Activated CD4-positive, alpha-beta T cell treated with anti-CD3 and anti-CD28 coated beads, Interleukin-2, amount 50 U/mL, for 4 hours (primary cell): ENCODE measurements around the gene LAMA4.

ENCODE experiments used
- DNase-seq, 2 experiments: peaks; one replicate each; pipeline ENCODE4 v3.0.0-alpha.2; 2020

The LAMA4 gene

DNA sequence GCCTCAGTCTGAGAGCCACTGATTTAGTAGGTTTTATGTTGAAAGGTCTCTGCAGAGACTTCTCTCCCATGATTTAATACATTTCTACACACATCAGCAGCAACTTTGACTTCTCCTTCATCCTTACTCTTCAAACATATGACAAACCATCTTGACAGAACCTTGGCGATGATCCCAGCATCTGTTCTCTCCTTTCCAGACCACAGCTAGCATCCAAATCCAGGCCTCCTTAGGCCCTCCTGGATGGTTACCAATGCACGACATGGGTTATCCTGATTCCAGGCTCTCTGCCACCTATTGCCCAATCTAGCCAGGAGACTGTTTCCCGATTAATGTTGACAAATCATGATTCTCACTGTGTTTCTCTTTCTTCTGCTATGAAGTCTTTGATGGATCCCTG is 16.8 kb downstream of the LAMA4 start:
- no peak for DNase-seq

- DNase-seq = no peak
Observed at GRCh38 chr6:112237066-112237465, 17.3 kb downstream of the LAMA4 start.

DNA sequence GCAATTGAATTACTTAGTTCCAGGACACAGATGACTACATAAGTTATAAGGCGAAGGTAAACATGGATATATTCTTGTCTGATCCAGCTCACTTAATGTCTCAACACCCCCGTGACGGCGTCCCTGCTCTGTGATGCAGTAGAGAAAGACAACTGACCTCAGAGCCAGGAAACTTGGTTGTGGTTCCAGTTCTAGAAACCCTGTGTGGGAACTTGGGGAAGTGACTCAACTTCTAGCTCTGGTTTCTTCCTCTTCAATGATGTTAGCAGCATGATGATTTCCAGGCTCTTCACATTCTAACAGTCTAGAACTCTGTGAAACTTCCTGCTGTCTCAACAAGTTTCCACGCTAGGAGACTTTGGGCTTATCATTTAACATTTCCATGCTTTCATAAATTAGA is 18.4 kb downstream of the LAMA4 start:
- no peak for DNase-seq

DNA sequence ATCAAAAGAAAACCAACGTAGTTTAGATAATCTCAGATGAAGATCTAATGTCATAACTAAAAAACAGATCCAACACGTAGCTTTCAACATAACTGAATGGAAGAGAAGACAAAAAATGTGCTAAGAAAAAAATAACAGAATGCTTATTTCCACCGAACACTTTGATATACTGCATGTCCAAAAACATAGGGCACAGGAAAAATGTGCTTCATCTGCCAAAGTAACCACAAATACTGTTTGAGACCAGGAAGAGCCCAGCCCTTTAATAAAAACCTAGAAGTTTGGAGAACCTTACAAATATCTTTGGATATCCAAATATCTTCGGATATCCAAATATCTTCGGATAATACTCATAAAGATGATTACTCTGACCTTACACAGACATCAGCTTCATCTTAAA is 19.8 kb downstream of the LAMA4 start:
- DNase-seq = no peak

GRCh38 chr6:112233847-112234246 is 20.5 kb downstream of the LAMA4 start:
- no peak for DNase-seq

DNA sequence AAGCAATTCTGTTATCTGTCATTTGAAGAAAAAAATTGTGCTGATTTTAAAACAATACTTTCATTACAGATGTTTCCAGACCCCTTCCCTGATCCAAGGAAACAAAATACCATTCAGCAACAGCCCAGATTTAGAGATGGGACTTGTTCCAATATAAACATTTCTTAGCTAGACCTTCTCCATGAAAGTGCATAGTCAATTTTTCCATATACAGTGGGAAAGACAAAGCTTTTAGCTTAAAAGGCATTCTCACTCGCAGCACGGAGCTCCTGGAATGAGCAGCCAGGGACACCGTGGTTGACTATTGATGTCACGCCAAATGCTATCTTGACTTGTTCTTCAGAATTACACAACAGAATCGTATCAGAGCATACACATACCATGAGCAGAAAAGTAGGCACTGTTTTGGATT is 21.5 kb downstream of the LAMA4 start:
- no peak for DNase-seq

DNA sequence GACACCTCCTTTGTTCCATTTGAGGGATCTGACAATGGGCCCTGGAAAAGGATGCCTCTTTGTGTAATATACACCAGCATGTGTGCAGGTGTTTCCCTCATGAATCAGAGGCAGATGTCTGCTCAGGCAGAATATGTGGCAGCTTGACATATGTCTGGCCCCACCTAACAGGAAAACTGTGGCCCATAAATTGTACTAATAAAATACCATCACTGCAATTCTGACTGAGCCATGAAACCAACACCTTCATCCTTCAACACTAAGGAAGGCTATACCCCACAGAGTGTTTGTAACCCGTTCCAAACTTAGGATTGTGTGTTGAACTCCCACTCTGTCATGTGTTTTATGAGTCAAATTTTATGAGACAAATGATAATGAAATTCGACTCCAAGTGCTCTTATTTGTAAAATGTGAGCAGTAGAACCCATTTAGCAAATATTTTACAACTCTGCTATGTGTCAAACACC is 22.7 kb downstream of the LAMA4 start:
- DNase-seq = no peak

DNA sequence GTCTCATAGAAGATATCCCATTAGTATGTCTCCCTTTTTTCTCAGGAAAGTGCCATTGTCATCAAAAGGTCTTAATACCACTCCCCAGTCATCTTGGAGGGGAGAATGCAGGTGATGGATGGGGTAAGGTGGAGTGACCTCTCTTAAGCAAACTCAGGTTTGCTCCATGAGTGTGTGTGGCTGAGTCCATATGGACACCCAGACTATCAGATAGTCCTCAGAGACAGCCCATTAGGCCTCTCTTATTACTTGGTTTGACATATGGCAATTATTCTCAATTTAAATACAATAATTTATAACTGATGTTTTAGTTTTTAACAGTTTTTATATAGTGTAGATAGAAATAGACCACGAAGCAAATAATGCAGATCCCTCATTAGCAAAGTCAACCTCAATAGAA is 23.2 kb downstream of the LAMA4 start:
- DNase-seq = no peak

DNA sequence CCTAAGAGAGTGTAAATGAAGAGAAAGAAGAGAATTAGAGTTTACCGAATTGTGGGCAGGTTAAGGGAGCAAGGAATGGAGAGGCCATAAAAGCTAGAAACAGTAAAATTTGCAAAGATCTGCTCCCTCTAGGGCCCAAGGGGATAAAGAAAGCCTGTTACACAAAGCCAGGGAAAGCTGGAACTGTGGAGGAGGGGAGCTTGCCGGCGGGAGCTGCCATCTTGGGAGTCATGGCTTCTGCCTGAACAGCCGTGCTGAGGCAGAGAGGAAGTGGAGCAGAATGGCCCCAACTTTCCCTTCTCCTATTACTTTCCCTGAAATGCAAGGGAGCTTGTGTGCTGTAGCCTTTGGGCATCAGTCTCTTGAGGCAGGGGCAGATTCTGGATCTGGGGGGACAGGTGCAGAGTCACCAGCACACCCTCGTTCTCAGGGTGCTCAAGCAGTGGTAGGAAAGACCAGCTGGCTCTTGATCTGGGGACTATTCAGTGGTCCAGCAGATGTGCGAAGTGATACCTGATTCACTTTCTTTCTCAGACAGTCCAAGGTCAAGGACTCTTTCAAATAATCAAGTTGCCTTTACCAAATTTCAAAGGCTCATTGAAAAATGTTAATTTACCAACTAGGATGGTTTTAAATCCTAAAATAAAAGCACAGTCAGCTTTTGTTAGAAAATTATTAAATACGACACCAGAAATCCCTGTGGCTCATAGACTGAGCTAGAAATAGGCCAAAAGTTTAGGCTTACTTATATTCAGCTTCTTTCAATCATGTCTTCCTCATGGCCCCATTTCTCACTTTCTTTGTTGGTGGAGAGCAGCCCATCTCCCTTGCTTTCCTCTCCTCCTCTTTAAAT is 25.7 kb downstream of the LAMA4 start:
- DNase-seq = no peak

DNA sequence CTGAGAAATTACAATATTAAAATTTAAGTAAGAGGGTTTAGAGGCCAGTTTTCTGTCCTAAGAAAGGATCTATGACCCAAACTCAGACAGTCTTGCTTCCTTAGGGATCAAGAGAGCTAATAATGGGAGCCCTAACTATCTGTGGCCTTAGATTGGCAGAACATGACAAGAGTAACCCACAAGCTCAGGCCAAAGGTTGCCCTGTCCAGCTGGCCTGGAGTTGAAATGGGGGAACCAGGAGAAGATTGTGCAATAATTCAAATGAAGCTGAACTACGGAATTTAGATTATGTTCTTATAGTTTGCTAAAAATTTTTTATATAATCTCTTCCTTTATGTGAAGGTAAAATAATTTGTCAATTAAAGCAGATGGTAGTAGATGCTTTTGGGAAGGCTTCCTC is 26.4 kb downstream of the LAMA4 start:
- no peak for DNase-seq

- no peak for DNase-seq
Observed at GRCh38 chr6:112227411-112227810, 27.0 kb downstream of the LAMA4 start.

- DNase-seq = no peak
Observed at GRCh38 chr6:112225691-112226090, 28.7 kb downstream of the LAMA4 start.

DNA sequence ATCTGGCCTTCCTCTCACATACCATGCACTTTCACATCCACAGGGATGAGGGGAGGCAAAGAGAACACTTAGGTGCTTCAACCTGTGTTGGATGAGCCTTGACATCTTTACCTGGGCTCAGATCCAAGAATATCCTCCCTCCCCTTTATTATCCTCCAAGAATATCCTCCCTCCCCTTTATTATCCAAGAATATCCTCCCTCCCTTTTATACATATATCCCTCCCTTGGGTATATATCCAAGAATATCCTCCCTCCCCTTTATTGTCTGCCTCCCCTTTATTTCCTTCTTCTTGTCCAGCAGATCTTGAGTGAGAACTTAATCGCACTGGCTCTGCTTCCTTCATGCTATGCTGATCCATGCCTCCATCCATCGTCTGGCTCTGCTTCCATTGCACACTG is 30.3 kb downstream of the LAMA4 start:
- no peak for DNase-seq

DNA sequence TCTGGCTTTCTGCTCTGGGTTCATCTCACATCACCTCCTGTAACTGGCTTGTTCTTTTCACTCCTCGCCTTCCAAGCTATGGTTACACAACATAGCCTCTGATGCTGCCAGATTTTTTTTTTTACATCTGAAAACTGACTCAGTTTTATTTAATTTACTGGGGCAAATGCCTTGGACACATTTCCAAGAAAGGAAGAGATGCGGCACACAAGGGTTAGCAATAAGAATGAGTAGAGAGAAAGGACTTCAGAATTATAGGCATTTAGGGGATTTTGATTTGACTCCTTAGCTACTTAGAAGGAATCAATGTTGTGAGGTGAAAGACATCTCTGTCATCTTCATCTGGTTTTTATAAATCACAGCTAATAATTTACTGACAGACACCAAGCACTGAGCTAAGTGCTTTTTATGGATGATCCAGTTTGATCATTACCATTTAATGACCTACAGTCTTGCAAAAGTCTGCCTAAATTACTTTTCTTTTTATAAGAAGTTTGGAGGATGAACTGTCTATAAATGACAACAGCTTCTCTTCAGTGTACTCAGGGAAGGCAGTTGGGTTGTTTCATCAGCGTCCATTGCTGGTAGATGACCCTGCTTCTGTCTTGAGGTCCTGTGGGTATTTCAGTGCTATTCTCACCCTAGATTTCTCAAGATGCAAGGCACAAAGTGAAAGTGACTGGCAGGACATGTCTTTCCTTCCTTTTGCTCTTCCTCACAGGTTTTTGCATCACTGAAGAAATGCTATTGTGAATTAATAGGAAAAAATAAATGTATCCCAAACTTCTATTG is 31.1 kb downstream of the LAMA4 start:
- DNase-seq = no peak

GRCh38 chr6:112221981-112222852 is 32.1 kb downstream of the LAMA4 start:
- DNase-seq = no peak

- no peak for DNase-seq
Observed at GRCh38 chr6:112221561-112221960, 32.8 kb downstream of the LAMA4 start.

DNA sequence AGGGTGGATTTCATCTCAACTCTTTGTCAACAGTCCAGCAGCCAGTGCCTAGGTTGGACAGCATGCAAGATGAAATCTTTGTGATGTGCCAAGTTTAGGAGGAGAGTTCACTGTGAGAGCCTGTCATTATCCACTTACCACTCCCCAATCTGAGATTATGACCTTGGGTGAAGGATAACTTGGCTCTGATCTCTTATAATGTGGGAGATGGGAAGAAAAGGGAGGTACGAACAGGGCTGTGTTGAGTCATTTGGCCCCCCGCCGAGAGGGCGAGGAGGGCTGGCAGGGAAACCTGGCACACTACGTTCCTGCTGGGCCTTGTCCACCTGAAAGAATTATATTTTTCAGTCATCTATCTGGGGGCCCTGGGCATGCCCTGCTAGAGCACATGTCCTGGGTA is 35.8 kb downstream of the LAMA4 start:
- DNase-seq = no peak

DNA sequence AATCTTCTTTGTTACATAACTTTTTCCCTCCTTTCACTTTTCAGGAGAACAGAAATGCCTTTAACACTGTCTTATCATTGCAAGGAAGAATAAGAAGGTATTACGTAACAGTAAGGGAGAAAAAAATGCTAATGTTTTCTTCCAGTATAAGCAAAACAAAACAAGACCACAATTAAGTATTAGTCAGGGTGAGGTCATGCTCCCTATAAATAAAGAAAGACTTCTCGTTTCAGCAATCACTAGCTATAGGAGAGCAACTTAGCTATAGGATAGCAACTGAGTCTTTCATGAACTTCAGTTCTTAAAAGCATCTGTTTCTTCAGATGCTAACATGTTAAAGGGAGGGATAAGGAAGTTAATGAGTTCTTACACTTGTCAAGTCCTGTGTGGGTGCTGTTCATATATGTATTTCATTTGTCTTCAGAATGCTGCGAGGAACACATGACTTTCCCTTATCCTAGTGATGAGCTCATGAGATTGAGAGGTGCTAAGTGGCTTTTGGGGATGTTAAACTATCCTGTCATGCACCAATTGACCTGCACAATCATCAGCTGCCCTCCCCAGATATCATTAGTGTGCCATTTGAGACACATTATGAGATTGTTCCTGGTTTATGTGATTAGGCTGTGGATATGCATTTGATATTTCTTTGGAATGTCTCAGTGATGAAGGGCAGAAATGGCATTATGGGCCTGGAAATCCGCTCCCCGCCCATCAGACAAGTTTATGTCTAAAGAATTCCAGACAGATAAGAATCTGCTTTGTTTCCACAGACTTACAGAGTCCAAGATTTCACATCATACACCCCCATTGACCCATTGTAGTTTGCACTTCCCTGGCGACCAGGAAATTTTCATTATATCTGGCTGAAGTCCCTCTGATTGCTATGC is 37.5 kb downstream of the LAMA4 start:
- DNase-seq = no peak

- no peak for DNase-seq
Observed at GRCh38 chr6:112215488-112216284, 38.7 kb downstream of the LAMA4 start.

GRCh38 chr6:112214739-112215269 is 39.6 kb downstream of the LAMA4 start:
- DNase-seq = no peak

- DNase-seq = no peak
Observed at GRCh38 chr6:112210852-112211251, 43.5 kb downstream of the LAMA4 start.
